Measurements from ENCODE around the gene ARHGEF16. TPM values are rescaled to one million over a fixed set of nuclear protein-coding genes. Genes with fewer than 3 reads are reported as not detected.

The ARHGEF16 gene
- total RNA-seq, 4 donors from 2014 or later = 0.42 to 0.98 (median 0.69) TPM

GRCh38 chr1:3495776-3496745 is 41.6 kb downstream of the ARHGEF16 start:
- 88% methylated on average over 3 of the region's 36 CpGs for WGBS
- Histone ChIP-seq H3K9me3 (no peaks in the 10 kb centered on the region), H3K27me3 (peaks cover 0 to 10% (median 0%) of the 10 kb centered on the region in 4 donors), H3K4me1 (peaks cover 0 to 9% (median 7%) of the 10 kb centered on the region in 4 donors), H3K4me3 (no peak overlapping the region), H3K27ac (replicated peaks in 1 of 4) (no peak overlapping the region), H3K36me3 (peaks cover 0 to 31% (median 0%) of the 10 kb centered on the region in 4 donors)
- TF ChIP-seq POLR2A (IDR thresholded peaks at IDR 0.05; ENCODE audit: low read depth) (no peak), EP300 (IDR thresholded peaks at IDR 0.05) (no peak), POLR2AphosphoS5 (IDR thresholded peaks at IDR 0.05) (no peak)
- TF ChIP-seq, protein P1, sequence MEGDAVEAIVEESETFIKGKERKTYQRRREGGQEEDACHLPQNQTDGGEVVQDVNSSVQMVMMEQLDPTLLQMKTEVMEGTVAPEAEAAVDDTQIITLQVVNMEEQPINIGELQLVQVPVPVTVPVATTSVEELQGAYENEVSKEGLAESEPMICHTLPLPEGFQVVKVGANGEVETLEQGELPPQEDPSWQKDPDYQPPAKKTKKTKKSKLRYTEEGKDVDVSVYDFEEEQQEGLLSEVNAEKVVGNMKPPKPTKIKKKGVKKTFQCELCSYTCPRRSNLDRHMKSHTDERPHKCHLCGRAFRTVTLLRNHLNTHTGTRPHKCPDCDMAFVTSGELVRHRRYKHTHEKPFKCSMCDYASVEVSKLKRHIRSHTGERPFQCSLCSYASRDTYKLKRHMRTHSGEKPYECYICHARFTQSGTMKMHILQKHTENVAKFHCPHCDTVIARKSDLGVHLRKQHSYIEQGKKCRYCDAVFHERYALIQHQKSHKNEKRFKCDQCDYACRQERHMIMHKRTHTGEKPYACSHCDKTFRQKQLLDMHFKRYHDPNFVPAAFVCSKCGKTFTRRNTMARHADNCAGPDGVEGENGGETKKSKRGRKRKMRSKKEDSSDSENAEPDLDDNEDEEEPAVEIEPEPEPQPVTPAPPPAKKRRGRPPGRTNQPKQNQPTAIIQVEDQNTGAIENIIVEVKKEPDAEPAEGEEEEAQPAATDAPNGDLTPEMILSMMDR (IDR thresholded peaks at IDR 0.05) = no peak
- intact Hi-C loops (cut with DNase I) = no loop called here
- no peak for DNase-seq (ENCODE audit: extremely low spot score)

DNA sequence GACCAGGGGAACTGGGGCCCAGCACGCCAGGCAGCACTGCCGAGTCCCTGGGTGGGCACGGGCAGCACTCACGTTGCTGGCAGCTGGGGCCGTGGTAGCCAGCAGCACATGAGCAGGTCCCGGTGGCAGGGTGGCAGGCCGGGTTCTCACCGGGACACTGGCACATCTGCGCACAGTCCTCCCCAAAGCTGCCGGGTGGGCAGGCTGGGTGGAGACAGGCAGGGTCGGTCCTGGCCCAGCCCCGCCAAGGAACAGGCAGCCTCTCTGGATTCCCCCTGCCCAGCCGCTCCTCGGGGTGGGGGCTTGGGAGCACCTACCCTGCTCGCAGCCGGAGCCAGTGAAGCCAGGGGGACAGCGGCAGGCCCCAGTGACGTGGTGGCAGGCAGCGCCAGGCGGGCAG is 42.5 kb downstream of the ARHGEF16 start:
- H3K4me1 ChIP-seq = peaks cover 0 to under 1% (median 0%) of the 10 kb centered on the region in 4 donors
- TF ChIP-seq POLR2AphosphoS5 (IDR thresholded peaks at IDR 0.05) (no peak), POLR2A (IDR thresholded peaks at IDR 0.05; ENCODE audit: low read depth) (no peak), EP300 (IDR thresholded peaks at IDR 0.05) (no peak)
- TF ChIP-seq, protein P1 (IDR thresholded peaks at IDR 0.05) = no peak
- intact Hi-C loops (cut with DNase I) = no loop called here
- WGBS = 95% methylated on average over 9 of the region's 20 CpGs
- no peak overlapping the region for H3K27ac ChIP-seq (replicated peaks in 1 of 4)
- H3K27me3 ChIP-seq = peaks cover 0 to 3% (median 0%) of the 10 kb centered on the region in 4 donors
- no peaks in the 10 kb centered on the region for H3K9me3 ChIP-seq
- H3K4me3 ChIP-seq = no peak overlapping the region
- peaks cover 0 to 31% (median 0%) of the 10 kb centered on the region in 4 donors for H3K36me3 ChIP-seq
- DNase-seq (ENCODE audit: extremely low spot score) = no peak

GRCh38 chr1:3497521-3497920 is 43.1 kb downstream of the ARHGEF16 start:
- intact Hi-C loops (cut with DNase I) = no loop called here
- WGBS = no CpG with 5 or more reads among the region's 19 CpGs

DNA sequence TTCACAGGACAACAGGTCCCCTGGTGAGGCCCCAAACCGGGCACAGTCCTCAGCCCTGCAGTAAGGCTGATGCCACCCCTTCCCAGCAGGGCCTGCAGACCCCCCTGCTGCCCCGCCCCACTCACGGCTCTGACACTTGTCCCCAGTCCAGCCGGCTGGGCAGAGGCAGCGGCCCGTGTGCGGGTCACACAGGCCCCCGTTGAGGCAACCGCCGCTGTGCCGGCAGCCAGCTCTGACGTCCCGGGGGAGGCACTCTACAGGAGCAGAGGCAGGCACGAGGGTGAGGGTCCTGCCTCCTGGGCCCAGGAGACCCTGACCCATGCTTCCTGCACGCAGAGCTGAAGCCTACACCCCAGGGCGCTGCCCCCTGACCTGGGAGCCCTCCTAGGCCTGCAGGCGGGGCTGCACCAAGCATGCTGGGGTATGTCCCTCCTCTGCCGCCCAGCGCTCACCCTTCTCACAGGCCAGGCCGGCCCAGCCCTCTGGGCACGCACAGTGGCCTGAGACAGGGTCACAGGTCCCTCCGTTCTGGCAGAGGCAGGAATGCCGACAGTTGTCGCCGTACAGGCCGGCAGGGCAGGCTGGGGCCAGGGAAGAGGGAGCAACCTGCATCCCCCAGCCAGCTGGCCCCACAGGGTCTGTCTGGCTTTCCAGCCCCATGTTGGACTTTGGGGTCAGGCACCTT is 43.9 kb downstream of the ARHGEF16 start:
- no peak for DNase-seq (ENCODE audit: extremely low spot score)
- no peak for TF ChIP-seq EP300 (IDR thresholded peaks at IDR 0.05)
- TF ChIP-seq POLR2A (IDR thresholded peaks at IDR 0.05; ENCODE audit: low read depth) = no peak
- TF ChIP-seq POLR2AphosphoS5 (IDR thresholded peaks at IDR 0.05) = no peak
- TF ChIP-seq, protein P1 (IDR thresholded peaks at IDR 0.05) = no peak
- Histone ChIP-seq H3K4me1 (peaks cover 0 to under 1% (median 0%) of the 10 kb centered on the region in 4 donors), H3K27ac (replicated peaks in 1 of 4) (no peak overlapping the region), H3K4me3 (no peak overlapping the region), H3K36me3 (peaks cover 0 to 31% (median 0%) of the 10 kb centered on the region in 4 donors), H3K27me3 (no peaks in the 10 kb centered on the region), H3K9me3 (no peaks in the 10 kb centered on the region)
- intact Hi-C loops (cut with DNase I) = no loop called here
- WGBS = 100% methylated on average over 1 of the region's 26 CpGs

More at GRCh38 chr1:3497521-3497920, 43.1 kb downstream of the ARHGEF16 start:
- no peak overlapping the region for H3K4me3 ChIP-seq
- no peaks in the 10 kb centered on the region for H3K27me3 ChIP-seq
- H3K36me3 ChIP-seq = peaks cover 0 to 31% (median 0%) of the 10 kb centered on the region in 4 donors
- no peak for DNase-seq (ENCODE audit: extremely low spot score)
- TF ChIP-seq POLR2AphosphoS5 (IDR thresholded peaks at IDR 0.05) (no peak), POLR2A (IDR thresholded peaks at IDR 0.05; ENCODE audit: low read depth) (no peak), EP300 (IDR thresholded peaks at IDR 0.05) (no peak)
- TF ChIP-seq, protein P1 (IDR thresholded peaks at IDR 0.05) = no peak
- no peak overlapping the region for H3K27ac ChIP-seq (replicated peaks in 1 of 4)
- no peaks in the 10 kb centered on the region for H3K9me3 ChIP-seq
- no peaks in the 10 kb centered on the region for H3K4me1 ChIP-seq
